NOMO-1 treated with DMSO at 0.1 percent for 48 hours (cell line): ENCODE data around the gene ARMC9.
"Not testable (repeated sequence)": the region's sequence is repeated elsewhere in the genome, so short reads cannot be mapped to it uniquely, and the experiment has no call there.

Source experiments
- DNase-seq: peaks from one replicate; lab custom pipeline; 2025; ENCODE audit not compliant: unreplicated experiment; lab: John Stamatoyannopoulos, UW

Gene ARMC9

GRCh38 chr2:231182513-231182899, 15.9 kb upstream of the ARMC9 start:
- DNase-seq, result peak; percentile 20

GRCh38 chr2:231183851-231184250, 14.6 kb upstream of the ARMC9 start:
- no peak for DNase-seq

- no peak for DNase-seq
Measured at GRCh38 chr2:231184319-231184718, 14.1 kb upstream of the ARMC9 start.

- DNase-seq, result no peak
Measured at GRCh38 chr2:231185050-231185725, 13.2 kb upstream of the ARMC9 start.

- DNase-seq, result no peak
Measured at GRCh38 chr2:231185886-231186285, 12.5 kb upstream of the ARMC9 start.

- no peak for DNase-seq
Measured at GRCh38 chr2:231186325-231186724, 12.1 kb upstream of the ARMC9 start.

GRCh38 chr2:231187736-231188505, 10.5 kb upstream of the ARMC9 start:
- DNase-seq, result no peak

- no peak for DNase-seq
Measured at GRCh38 chr2:231188506-231189170, 9.8 kb upstream of the ARMC9 start.

GRCh38 chr2:231189171-231189530, 9.3 kb upstream of the ARMC9 start:
- no peak for DNase-seq

GRCh38 chr2:231189571-231190495, 8.6 kb upstream of the ARMC9 start:
- no peak for DNase-seq

- DNase-seq, result no peak
Measured at GRCh38 chr2:231190531-231191197, 7.8 kb upstream of the ARMC9 start.

GRCh38 chr2:231191896-231192872, 6.2 kb upstream of the ARMC9 start:
- peak; percentile 76 for DNase-seq

- no peak for DNase-seq
Measured at GRCh38 chr2:231193216-231193615, 5.2 kb upstream of the ARMC9 start.

GRCh38 chr2:231196592-231196991, 1.8 kb upstream of the ARMC9 start:
- DNase-seq, result no peak

GRCh38 chr2:231197196-231197595, 1.2 kb upstream of the ARMC9 start:
- DNase-seq, result not testable (repeated sequence)

- no peak for DNase-seq
Measured at GRCh38 chr2:231197706-231198290, 633 bp upstream of the ARMC9 start.

- no peak for DNase-seq
Measured at GRCh38 chr2:231199219-231199618, 788 bp downstream of the ARMC9 start.

- DNase-seq, result no peak
Measured at GRCh38 chr2:231200805-231201474, 2.5 kb downstream of the ARMC9 start.

- no peak for DNase-seq
Measured at GRCh38 chr2:231201475-231201814, 3.0 kb downstream of the ARMC9 start.
